Nephron progenitor cell (in vitro differentiated cells): ENCODE measurements around the gene PRICKLE2.

Source experiments
- DNase-seq: peaks from one replicate; pipeline ENCODE4 v3.0.0; 2021
- H3K27ac Mint-ChIP-seq: 2 replicates; pipeline ENCODE4 v1.8.0; 2021; ENCODE audit warnings: mild to moderate bottlenecking, moderate library complexity, mixed read lengths
- H3K27me3 Mint-ChIP-seq: 2 replicates; pipeline ENCODE4 v1.8.0; 2021; ENCODE audit warnings: mild to moderate bottlenecking, low read depth, mixed read lengths; ENCODE audit not compliant: poor library complexity
- H3K36me3 Mint-ChIP-seq: 2 replicates; pipeline ENCODE4 v1.8.0; 2021; ENCODE audit warnings: low read depth, mixed read lengths
- H3K4me1 Mint-ChIP-seq: 2 replicates; pipeline ENCODE4 v1.8.0; 2021; ENCODE audit warnings: mixed read lengths
- H3K4me3 Mint-ChIP-seq: 2 replicates; pipeline ENCODE4 v1.8.0; 2021; ENCODE audit warnings: mild to moderate bottlenecking, moderate library complexity, mixed read lengths
- H3K9me3 Mint-ChIP-seq: 2 replicates; pipeline ENCODE4 v1.8.0; 2021; ENCODE audit warnings: mild to moderate bottlenecking, moderate library complexity, mixed read lengths
- TF ChIP-seq, protein P1 (sequence below): fragments of 200-600 bp; sonication (generic); IDR thresholded peaks from 2 replicates; pipeline ENCODE4 v1.5.0; 2021; ENCODE audit warnings: antibody characterized with exemption

PRICKLE2 gene

DNA sequence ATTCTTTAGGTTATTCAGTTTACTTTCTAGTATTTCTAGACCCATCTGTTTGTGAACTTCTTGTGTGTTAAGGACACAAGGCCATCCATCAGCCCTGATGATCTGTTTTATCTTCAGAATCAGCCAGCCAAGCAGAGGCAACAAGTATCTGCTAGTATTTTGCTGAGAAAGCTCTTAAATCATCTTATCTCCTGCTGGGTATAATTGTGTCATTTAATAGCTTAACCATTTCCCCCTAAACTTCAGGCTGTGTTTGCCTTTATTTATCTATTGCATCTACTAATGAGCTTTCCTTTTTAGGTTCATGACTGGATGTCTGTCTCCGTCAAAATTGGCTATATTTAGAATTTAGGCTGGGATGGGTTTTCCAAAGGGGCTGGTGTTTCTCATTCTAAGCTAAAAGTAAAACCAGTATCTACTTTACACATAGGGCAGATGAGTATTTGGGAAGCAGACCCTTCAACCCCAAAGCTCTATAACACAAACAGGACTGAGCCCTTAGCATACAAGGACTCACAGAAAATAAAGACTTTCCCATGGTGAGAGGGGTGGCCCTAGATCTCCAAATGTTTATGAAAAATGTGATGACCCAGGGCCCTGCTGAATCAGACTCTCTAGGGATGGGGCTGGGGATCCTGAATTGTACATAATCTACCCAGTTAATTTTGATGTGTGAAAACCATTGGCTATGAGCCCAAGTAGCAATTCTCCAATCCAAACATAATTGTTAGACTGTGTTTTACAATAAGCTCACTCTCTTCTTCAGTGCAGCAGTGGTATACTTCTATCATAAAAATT is 136.7 kb downstream of the PRICKLE2 start:
- H3K36me3 Mint-ChIP-seq = peaks cover 12% of the 10 kb centered on the region
- H3K4me1 Mint-ChIP-seq = peaks cover 53% of the 10 kb centered on the region
- peaks cover 29% of the 10 kb centered on the region for H3K9me3 Mint-ChIP-seq
- TF ChIP-seq, protein P1, sequence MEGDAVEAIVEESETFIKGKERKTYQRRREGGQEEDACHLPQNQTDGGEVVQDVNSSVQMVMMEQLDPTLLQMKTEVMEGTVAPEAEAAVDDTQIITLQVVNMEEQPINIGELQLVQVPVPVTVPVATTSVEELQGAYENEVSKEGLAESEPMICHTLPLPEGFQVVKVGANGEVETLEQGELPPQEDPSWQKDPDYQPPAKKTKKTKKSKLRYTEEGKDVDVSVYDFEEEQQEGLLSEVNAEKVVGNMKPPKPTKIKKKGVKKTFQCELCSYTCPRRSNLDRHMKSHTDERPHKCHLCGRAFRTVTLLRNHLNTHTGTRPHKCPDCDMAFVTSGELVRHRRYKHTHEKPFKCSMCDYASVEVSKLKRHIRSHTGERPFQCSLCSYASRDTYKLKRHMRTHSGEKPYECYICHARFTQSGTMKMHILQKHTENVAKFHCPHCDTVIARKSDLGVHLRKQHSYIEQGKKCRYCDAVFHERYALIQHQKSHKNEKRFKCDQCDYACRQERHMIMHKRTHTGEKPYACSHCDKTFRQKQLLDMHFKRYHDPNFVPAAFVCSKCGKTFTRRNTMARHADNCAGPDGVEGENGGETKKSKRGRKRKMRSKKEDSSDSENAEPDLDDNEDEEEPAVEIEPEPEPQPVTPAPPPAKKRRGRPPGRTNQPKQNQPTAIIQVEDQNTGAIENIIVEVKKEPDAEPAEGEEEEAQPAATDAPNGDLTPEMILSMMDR = no peak
- no peak overlapping the region for H3K4me3 Mint-ChIP-seq
- no peak for DNase-seq
- peak overlapping the region; percentile 84 for H3K27ac Mint-ChIP-seq
- no peaks in the 10 kb centered on the region for H3K27me3 Mint-ChIP-seq

DNA sequence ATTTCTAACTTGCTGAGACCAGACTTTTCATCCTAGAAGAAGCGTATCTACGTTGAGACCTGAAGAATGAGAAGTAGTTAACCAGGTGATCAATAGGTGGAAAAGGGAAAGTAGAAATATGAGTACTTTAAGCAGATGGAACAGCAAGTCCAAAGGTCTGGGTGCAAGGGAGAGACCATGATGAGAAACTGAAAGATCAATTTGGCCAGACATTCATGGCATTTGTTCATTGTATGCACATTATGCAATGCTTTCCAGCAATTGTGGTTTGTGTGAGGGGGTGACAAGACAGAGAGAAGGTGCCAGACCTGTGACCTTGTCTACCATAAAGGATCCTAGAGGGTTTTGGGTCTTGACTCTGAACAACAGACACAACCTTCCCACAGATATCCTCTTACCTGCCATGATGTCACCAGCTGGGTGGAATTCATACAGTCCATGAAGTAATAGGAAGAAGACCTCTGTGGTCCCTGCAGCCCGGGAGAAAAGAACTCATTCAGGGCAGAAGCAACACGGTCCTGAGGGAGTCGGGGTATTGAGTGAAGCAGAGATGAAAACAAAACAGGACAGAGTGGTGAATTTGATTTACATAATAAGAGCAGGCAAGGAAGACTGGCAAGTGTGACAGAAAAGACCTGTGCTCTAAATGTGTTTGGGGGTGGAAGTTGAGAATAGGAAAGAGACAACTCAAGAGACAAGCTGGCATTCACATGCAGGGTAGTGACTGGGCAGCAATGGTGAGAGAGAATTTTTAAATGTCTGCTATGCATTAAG is 138.6 kb downstream of the PRICKLE2 start:
- TF ChIP-seq, protein P1 = no peak
- H3K27me3 Mint-ChIP-seq = no peaks in the 10 kb centered on the region
- DNase-seq = no peak
- H3K4me1 Mint-ChIP-seq = peaks cover 67% of the 10 kb centered on the region
- H3K4me3 Mint-ChIP-seq = peak overlapping the region; percentile 20
- H3K9me3 Mint-ChIP-seq = peaks cover 36% of the 10 kb centered on the region
- peak overlapping the region; percentile 33 for H3K27ac Mint-ChIP-seq
- peaks cover 14% of the 10 kb centered on the region for H3K36me3 Mint-ChIP-seq

DNA sequence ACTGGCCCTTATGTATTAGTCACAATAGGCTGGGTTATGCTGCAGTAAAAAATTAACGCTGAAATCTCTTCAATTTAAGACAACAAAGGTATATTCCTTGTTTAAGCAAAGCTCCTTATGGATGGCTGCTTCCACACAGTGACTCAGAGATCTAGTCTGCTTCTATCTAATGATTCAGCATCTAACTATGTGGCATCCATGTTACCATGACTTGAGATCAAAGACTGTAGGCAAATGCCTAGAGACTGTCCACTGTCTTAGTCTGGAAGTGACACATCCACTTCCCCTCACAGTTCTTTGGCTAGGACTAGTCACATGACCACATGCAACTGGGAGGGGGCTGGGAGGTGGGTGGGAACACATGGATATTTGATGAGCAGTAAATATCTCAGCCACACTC is 140.6 kb downstream of the PRICKLE2 start:
- H3K36me3 Mint-ChIP-seq = peaks cover 14% of the 10 kb centered on the region
- DNase-seq = no peak

DNA sequence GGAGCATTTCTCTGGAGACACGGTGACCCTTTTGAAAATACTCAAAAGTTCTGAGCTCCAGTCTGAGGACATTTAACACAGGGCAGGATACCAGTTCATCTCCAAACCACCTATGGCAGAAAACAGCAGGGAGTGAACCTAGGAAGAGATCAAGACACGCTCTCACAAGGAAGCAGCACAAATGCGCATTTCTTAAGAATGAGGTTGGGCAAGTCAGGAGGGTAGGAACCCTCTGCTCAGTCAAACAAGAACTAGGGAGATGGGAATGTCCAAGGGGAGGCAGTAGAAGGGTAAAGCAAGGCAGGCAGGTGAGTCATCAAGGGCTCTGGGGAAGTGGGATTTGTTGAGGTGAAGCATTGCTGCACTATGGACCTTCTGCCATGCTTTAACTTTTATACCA is 141.7 kb downstream of the PRICKLE2 start:
- H3K36me3 Mint-ChIP-seq = peaks cover 14% of the 10 kb centered on the region
- peaks cover 13% of the 10 kb centered on the region for H3K27me3 Mint-ChIP-seq
- peaks cover 54% of the 10 kb centered on the region for H3K4me1 Mint-ChIP-seq
- H3K4me3 Mint-ChIP-seq = no peak overlapping the region
- peak overlapping the region; percentile 82 for H3K27ac Mint-ChIP-seq
- DNase-seq = no peak
- TF ChIP-seq, protein P1 = no peak
- peaks cover 36% of the 10 kb centered on the region for H3K9me3 Mint-ChIP-seq

More for the DNA sequence above, 140.6 kb downstream of the PRICKLE2 start:
- H3K9me3 Mint-ChIP-seq = peaks cover 36% of the 10 kb centered on the region
- peaks cover 56% of the 10 kb centered on the region for H3K4me1 Mint-ChIP-seq
- TF ChIP-seq, protein P1 = no peak
- H3K27me3 Mint-ChIP-seq = peaks cover 10% of the 10 kb centered on the region
- H3K4me3 Mint-ChIP-seq = no peak overlapping the region
- H3K27ac Mint-ChIP-seq = no peak overlapping the region

DNA sequence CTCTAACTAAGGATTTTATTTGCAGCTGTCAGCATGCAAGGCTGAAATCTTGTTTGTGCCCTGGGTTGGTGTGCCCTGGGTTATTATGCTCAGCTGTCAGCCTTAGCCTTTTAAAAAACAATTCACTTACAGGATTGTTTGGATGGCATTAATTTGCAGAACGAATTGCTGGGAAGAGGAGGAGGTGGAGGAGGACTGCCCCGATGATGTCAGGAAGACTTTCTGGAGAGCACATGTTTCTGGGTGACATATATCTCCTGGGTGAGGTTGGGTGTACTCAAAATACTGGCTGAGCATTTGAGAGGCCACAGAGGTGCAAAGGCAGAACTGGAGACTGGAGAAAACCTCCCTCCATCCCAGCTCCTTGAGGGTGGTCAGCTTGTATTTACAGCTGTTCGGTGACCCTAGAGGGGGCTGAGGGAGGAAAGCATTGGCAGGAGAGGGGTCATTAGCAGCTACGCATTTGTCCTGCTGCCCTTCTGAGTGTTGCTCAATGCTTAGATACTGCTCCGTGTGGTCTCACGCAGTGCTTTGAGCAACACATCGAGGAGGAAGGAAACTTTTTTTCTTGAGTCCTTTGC is 142.2 kb downstream of the PRICKLE2 start:
- peak; percentile 8 for DNase-seq
- H3K36me3 Mint-ChIP-seq = peaks cover 14% of the 10 kb centered on the region
- TF ChIP-seq, protein P1 = no peak
- H3K4me3 Mint-ChIP-seq = no peak overlapping the region
- H3K4me1 Mint-ChIP-seq = peaks cover 49% of the 10 kb centered on the region
- H3K27me3 Mint-ChIP-seq = peaks cover 13% of the 10 kb centered on the region
- H3K9me3 Mint-ChIP-seq = peaks cover 36% of the 10 kb centered on the region
- peak overlapping the region; percentile 82 for H3K27ac Mint-ChIP-seq
